NCI-H1092 (cell line): Measurements from ENCODE around the gene NPR1.
A peak's percentile ranks its signal among the peaks of the same experiment; 100 is the strongest.

Experiments used
- DNase-seq: peaks from one replicate; lab custom pipeline; 2025; lab: John Stamatoyannopoulos, UW

Gene NPR1

DNA sequence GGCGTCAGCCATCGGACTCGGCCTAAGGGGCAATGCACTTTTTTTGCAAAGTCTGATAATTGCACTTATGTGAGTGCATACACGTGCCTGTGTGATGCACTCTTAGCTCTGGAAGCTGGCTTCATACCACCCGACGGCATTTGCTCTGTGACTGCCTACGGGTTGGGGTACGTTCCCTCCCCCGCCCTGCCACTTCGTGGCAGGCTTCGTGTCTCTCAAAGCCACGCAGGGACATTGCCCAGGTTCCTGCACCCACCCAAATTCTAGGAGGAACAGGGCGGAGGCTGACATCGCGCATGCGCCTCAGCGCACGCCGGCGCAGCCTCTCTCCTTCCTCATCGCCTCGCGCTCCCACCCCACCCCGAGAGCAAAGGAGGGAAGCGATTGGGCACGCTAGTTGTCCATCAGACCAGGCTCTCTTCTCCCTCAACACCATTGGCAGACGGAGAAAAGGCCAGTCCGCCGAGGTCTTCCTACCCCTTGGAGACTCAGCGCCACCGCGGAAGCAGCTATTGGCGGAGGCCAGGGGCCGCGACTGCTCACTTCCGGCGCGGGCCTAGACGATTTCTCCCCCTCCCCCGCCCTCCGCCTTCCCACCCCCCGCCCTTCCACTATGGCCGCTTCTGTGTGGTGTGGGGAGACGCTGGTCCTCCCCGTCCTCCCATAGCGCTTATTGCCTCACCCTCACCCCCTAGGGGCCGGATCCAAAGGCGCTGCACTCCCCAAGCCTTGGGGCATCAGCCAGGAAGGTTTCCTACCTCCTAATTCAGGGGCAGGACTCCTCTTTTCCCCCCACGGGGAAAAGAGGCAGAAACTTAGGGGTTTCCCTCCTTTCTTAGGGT is 49.2 kb downstream of the NPR1 start, which contains the start of gene INTS3:
Gene INTS3 (plus strand): TSS at position 588 of the 842 bp plus-strand sequence. CDS start 585 bp downstream, outside the sequence.
- DNase-seq = peak; percentile 100

DNA sequence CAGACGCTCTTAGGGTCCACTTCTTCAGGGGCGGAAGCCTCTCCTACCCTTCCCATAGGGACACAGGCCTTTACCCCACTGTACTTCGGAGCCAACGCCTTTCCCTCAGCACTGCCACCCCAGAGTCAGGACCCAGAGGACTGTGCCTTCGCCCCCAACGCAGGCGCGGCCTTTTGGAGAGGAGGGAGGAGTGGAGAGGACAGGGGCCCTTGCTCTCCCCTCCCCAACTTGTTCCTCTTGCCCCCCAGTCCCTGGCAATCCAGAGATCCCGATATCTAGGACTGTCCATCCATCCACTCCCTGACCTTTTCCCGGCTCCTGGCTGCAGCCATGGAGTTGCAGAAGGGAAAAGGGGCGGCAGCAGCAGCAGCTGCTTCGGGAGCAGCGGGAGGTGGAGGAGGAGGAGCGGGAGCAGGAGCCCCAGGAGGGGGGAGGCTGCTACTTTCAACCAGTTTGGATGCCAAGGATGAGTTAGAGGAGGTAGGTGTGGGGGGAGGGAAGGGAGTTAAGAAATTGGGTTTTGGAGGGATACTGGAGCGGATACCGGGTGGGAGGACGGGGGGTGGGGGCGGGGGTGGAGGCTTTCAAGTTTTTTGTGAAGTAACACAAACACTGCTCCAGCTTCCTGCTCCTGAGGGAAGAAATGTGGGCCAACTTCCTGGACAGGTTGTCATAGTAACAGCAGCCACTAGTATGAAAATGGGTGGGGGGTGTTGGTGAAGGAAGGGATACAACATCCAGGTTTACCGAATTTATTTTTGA is 50.0 kb downstream of the NPR1 start:
- DNase-seq = peak; percentile 22

- DNase-seq = no peak
Observed at GRCh38 chr1:153730468-153730988, 52.0 kb downstream of the NPR1 start.

DNA sequence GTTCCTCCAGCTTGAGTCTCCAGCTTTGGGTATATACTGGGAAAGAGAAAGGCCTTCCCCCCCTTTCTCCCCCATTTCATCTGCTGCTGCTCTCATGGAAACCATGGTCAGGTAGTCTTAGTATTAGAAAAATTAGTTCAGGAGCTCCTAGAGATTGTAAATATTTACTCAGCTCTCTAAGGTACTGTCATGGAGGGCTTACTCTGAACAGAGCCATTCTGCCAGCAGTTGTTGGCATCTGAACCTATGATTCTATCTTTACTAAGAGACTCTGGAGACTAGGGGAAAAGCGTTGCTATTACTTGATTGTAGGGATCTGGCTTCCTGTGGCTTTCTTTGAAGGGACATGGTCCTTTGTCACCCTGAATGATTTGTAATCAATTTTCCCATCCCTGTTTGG is 55.5 kb downstream of the NPR1 start:
- peak; percentile 57 for DNase-seq

GRCh38 chr1:153734396-153735089 is 56.1 kb downstream of the NPR1 start:
- peak; percentile 7 for DNase-seq

- DNase-seq = no peak
Observed at GRCh38 chr1:153735090-153735420, 56.6 kb downstream of the NPR1 start.

- DNase-seq = no peak
Observed at GRCh38 chr1:153741986-153742385, 63.5 kb downstream of the NPR1 start.

DNA sequence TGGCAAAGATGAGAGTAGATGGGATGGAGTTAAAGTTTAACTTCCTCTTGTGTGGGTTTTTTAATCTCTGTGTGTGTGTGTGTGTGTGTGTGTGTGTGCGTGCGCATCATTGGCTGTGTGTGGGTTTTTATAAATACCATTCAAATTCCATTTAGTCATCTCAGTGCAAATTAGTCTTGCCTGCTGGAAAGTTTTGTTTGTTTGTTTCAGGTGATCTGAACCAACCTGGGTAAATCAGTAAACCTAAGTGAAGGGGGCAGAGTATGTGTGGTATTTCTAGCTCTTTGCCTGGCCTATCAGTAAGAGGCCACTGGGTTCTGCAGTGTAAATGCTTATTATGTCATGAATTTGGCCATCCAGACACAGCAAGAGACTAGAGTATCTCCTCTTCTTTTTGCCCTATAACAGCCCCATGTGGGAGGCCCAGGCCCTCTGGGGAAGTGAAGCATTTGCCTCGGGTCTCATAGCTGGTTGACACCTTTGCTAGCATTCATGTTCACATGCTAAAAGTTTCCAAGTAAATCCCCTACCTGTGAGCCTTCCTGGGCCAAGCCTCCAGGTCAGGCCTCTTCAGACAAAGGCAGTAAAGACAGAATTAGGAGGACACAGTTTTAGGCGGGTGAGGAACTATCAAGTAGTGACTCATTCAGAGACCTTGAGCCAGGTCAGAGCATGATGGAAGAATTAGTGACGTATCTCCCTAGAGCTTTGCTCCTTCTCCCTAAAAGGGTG is 64.1 kb downstream of the NPR1 start:
- no peak for DNase-seq
